Embryonic facial prominence (tissue), 1 donor: ENCODE measurements around the gene ARHGAP40.
"Not testable (repeated sequence)": the region's sequence is repeated elsewhere in the genome, so short reads cannot be mapped to it uniquely, and the experiment has no call there.

Experiments used
- DNase-seq: peaks from one replicate; pipeline ENCODE4 v3.0.0-alpha.2; 2016; ENCODE audit errors: extremely low spot score

The ARHGAP40 gene

DNA sequence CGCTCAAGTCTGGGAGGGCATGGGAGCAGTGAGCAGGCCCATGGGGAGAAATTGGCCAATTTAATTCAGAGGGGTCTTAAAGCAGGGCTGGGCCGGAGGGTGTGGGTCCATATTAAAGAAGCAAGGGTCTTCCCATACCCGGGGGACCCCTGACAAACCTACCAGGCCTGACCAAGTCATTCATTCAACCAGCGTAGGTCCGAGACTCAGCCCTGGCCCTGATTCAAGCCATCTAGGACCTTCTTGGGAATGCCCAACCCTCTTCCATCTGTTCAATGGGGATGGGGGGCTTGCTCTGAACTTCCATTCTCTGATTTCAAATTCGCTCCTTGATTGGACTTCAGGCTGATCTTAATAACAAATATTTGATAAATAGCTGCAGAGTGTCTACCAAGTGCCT, 13.3 kb upstream of the ARHGAP40 start:
- no peak for DNase-seq

DNA sequence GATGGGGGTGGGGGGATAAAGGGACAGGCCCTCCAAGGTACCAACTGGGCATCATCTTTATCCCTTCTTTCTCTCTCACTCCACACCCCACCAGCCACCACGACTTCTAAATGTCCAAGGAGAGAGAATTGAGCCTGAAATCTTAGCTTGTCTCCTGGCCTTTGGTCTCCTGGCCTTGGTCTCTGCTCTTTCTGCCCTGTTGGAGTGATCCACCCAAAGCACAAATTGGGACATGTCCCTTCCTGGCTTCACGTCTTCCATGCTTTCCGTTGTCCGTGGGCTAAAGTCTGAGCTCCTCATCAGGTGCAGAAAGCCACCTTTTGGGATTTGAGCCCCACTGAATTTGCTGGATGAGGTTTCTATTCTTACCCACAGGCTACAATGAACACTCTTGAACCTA, 12.3 kb upstream of the ARHGAP40 start:
- DNase-seq, result no peak

DNA sequence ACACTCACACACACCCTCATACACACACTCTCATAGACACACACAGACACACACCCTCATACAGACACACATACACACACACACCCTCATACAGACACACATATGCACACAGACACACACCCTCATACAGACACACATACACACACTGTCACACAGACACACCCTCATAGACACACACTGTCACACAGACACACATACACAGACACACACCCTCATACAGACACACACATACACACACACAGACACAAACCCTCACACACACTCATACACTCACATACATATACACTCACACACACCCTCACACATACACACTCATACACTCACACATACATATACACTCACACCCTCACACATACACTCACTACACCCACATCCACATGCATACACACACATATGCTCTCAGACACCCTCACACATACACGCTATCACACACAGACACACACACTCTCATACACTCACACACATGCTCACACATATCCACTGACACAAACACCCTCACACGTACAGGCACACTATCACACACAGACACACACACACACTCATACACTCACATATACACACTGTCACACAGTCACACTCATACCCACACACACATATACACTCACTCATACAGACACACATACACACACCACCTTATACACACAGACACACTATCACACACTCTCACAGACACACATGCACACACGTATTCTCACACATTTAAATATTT, 11.5 kb upstream of the ARHGAP40 start:
- no peak for DNase-seq

DNA sequence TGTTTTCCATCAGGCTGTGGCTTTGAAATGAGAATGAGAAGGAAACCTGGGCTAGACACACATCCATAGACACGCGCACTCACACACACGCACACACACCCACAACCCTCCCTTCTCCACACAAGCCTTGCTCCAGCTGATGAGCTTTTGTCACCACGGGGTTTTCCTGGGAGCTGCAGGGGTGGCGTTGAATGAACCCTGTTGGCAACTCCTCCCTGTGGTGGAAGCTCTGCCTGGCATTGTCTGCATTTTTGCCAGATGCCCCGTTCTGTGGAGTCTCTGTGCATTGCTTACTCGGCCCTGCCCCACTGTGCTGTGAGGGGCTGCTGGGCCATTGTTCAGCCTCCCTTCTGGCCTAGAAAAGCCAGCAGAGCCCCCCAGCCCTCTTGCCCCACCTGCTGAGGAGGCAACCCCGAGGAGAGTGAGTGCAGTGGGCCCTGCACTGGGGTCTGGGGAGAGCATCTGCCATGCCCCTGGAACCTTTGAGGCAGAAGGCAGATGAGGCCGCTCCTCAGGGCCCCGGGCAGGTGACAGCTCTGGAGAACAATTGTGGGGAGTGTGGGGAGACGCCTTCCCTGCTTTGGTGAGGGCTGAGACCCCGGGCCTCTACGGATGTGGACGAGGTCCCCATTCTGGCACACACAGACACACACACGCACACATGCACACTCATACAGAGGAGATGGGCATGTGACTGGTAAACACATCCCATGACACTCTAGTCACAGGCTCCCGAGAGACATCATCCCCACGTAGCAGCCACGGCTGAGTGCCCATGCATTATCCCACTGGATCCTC, 10.7 kb upstream of the ARHGAP40 start:
- no peak for DNase-seq

DNA sequence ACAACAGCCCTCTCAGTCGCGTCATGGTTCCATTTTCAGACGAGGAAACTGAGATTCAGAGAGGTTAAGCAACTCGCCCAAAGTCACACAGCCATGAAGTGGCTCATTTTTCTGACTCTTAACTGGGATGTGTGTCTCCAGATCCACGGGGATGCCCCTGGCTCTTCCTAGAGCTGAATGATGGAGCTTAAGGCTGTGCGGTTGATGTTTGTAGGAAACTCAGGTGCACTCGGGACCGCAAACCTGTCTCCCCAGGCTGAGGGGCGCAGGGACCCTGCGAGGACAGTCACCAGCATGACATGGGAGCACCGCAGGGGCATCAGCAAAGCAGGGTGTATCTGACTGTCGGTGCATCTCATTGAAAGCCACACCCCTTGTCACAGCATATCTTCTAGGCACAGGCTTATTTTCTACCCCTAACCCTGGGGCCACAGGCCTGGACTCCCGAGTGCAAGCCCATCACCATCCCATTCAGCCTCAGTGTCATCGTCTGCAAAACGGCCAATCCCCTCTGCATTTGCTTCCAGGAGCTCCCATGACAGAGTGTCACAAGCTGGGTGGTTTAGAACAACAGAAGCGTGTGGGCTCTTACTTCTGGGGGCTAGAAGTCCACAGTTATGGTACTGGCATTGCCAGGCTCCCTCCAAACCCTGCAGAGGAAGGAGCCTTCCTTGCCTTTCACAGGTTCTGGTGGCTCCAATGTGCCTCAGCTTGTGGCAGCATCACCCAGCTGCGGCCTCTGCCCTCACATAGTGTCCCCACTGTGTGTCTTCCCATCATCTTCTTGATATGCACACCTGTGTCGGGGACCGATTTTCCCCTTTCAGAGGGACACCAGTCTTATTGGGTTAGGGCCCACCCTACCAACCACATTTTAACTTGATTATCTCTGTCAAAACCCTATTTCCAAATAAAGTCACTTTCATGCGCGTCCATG, 9.9 kb upstream of the ARHGAP40 start:
- no peak for DNase-seq

DNA sequence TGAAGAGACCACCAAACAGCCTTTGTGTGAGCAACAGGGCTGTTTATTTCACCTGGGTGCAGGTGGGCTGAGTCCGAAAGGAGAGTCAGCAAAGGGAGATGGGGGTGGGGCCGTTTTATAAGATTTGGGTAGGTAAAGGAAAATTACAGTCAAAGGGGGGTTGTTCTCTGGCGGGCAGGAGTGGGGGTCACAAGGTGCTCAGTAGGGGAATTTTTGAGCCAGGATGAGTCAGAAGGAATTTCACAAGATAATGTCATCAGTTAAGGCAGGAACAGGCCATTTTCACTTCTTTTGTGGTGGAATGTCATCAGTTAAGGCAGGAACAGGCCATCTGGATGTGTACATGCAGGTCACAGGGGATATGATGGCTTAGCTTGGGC, 9.2 kb upstream of the ARHGAP40 start:
- not testable (repeated sequence) for DNase-seq

DNA sequence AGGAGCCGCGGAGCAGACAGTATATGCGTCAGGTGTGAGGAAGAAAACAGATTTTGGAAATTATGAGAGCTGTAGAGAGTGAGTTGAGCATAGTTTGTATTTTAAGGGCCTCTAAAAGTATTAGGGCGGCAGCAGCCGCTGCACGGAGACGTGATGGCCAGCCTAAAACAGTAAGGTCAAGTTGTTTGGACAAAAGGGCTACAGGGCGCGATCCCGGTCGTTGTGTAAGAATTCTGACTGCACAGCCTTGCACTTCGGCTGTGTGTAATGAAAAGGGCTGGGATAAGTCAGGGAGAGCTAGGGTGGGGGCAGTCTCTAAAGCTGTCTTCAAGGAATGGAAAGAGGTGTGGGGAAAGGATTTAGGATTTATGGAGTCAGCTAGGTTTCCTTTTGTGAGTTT, 7.3 kb upstream of the ARHGAP40 start:
- DNase-seq, result not testable (repeated sequence)

DNA sequence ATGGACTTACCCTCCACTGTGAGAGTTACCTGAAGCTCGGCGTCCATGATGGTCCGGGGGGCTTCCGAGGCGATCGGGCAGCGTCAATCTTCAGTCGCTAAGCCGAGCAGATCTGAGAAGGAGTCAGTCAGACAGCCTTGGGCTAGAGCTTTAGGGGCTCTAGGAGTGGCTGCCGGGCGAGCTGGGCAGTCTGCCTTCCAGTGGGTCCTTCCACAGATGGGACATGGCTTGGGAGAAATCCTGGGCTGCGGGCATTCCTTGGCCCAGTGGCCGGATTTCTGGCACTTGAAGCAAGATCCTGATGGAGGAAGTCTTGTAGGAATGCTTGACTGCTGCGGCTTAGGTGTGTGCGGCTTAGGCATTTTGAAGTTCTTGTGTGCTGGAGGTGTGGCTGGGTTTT, 5.7 kb upstream of the ARHGAP40 start:
- not testable (repeated sequence) for DNase-seq

DNA sequence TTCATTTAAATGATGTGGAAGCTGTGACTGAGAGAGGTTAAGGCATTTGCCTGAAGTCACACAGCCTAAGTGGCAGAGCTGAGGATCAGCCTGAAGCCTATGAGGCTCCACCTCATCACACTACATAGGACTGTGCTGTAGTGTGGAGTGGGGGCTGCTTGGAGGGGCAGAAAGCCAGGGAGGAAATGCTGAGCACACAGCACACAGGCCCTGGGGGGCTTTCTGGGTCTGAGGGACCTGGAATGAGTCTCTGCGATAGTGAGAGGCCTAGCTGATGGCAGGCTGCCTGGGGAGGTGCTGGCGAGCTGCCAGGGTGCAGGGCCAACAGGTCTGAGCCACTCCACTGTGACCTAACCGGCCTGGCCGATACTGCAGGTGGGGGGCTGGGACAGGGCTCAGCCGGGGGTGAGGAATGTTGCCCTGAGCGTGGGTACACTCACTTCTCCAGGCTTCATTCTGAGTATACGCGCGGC, 2.2 kb upstream of the ARHGAP40 start:
- no peak for DNase-seq

DNA sequence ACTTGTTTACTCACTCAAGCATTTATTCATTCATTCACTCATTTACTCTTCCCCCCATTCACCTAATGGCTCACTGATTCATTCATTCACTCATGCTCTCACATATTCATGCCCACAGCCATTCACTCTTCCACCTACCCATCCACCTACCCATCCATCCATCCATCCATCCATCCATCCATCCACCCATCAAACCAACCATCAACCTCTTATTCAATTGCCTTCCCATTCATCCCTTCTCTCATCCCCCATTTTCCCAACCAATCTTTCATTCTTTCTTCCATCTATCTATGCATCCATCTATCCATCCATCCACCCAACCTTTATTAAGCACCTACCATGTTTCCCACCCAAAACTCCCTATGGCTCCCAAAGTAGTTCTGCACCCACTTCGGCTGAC, 1.6 kb upstream of the ARHGAP40 start:
- no peak for DNase-seq

DNA sequence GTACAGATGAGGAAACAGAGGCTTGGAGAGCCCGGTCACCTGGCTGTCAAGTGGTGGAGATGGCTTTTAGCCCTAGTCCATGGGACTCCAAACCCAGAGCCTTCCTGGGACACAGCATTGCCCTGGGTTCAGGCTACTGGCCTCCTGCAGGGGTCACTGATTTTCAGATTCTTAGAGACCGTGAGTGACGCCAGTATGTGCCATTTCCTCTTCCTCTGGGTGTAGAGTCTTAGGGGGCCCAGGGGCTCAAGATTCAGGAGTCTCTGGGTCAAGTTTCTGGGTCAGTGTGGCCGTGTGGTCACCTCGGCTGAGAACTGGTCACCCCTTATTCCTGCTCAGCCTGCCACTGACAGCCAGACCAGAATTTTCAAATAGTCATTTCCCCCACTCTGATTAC, 574 bp downstream of the ARHGAP40 start:
- DNase-seq, result no peak

DNA sequence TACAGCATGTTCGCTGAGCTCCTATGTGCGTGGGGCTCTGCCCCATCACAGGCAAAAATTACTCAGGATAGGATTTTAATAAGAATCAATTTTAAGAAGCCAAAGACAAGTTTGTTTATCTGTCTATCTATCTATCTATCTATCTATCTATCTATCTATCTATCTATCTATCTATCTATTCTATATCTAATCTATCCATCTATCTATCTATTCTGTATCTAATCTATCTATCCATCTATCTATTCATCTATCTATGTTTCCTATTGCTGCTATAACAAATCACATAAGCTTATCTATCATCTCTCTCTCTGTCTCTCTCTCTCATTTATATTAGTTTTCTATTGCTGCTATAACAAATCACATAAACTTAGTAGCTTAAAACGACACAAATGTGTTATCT, 1.7 kb downstream of the ARHGAP40 start:
- DNase-seq, result no peak

DNA sequence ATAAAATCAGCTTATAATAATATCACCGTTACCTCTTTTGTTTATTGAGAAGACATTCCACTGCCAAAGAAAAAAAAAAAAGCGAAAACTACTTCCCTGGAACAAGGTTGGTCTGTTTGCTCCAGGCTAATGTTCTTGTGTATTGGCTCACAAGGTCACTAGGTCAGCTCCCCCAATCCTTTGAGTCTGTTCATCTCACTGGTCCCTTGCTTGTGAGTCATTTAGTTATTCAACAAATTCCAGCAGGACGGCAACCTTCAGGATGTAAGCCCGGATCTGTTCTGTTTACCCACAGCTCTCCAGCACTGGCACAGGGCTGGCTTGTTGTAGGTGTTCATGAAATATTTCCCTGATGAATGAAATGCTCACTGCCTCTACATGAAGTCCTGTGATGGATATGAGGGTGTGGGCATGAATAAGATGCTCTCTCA, 3.3 kb downstream of the ARHGAP40 start:
- DNase-seq, result no peak

DNA sequence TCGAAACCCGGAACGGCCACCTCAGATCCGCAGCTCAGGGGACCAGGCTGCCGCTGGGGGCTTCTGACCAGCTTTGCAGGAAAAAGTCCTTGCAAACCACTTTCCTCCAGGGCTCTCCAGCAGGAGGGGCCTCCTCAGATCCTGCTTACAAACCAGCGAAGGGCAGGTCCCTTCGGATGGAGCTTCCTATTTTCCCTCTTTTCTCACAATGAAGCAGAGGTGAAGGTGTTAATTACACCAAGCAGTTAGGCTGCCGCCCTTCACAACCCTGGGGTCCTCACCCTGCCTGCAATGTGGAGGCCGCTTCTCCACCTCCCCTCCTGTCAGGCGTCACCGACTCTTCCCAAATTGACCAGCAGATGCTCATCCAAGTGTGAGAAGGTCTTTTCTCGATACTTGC, 5.7 kb downstream of the ARHGAP40 start:
- no peak for DNase-seq

DNA sequence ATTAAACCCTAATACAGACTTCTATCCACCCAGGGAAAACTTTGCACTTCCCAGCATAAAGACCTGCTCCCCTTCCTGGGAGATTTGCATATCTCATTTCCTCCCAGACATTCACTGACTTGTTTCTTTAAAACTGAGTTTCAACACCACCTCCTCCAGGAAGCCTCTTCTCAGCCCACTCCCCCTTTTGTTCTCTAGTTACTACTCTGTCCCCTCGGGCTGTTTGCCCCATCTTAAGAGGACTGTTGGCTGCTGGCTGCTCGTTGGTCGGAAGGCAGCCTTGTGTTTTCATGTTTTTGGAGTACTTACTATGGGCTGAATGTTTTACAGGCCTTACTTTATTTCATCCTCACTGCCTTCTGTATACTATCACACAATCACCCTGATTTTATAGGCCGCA, 6.6 kb downstream of the ARHGAP40 start:
- DNase-seq, result no peak

DNA sequence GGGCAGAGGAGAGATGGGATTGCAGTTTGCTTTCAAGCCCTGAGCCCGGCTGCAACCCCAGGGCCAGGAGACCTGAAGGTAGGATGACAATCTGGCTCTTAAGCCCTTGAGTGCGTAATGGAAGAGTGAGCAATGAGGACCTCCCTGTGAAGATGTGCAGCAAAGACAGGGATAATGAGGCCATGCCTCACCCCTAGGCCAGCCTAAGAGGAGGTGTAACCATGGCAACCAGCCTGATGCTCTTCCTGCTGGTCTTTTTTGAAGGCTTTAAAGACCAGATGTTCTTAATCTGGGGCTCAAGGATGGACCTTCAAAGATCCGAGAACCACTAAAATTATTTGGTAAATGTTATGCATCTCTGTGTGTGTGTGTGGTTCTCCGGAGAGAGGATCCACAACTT, 8.2 kb downstream of the ARHGAP40 start:
- no peak for DNase-seq

DNA sequence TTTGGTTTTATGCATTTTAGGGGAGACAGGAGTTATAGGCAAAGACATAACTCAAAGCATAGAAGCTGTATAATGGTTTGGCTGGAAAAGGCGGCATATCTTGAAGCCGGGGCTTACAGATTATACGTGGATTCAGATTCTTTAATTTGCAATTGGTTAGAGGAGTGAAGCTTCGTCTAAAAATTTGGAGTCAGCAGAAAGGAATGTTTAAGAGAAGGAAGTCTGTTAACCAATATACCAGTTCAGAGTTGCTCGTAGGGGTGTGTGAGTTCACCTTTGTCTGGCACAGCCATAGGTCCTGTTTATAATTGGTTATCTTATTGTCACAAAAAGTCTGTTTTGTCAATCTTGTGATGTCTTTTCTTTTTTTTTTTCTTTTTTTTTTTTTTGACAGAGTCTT, 8.9 kb downstream of the ARHGAP40 start:
- DNase-seq, result no peak

DNA sequence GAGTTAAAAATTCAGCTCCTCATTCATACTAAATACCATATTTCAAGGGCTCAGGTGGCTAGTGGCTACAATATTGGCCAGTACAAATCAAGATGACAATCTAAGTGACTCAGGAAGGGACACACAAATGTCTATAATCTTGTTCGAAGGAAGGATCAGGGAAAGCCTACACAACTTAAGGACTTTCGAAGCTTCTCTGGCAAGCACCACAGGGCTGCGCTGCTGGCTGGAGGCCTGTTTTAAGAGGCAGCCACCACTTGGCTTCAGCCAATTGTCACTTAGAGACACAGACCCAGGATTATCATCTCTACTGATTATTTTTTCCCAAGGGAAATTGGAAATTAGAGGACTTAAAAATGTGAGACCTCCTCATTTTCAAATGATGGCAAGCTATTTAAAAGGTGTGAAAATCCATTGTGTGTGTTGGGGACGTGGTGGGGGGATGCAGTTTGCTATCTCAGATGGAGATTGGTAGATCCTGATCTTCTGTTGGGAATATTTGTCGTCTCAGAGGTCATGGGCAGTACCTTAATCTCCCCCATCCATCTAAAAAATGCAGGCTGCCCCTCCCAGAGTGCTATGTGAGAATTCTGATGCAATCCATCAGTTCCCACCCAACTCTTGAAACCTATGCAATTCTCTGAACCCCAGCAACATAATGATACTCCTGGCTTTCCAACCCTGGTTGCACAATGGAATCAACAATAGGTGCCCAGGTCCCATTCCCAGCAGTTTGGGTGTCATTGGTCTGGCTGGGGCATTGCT, 11.3 kb downstream of the ARHGAP40 start:
- DNase-seq, result no peak

DNA sequence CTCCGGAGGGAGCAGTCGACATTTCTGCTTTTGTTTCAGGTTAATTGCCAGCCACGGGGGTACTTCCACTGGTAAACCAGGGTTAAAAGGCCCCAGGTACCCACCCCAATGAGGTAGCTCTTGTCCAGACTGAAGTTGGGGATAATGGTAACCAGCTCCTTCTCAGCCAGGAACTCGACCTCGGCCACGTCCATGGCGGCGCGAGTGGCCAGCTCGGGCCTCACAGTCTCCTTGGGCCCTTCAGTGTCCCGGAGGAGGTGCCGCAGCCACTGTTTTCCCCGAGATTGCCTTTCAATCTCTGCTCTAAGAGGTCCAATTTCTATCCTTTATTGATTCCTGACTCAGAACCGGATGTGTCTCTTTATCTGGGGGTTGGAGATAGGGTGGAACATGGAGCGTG, 13.7 kb downstream of the ARHGAP40 start:
- DNase-seq, result no peak

DNA sequence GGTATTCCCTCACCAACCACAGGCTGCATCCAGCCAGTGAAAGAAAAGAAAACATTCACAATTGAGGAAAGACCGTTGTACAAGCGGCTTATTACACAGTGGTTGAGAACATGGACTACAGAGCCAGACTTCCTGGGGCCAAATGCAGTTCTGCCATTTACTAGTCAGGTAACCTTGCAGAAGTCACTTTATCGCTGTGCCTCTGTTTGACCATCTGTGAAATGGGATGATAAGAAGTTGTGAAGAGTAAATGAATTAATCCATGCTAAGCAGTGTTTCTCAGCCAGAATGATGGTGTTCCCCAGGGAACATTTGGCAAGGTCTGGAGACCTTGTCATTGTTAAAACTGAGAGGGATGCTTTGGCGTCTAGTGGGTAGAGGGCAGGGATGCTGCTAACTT, 14.8 kb downstream of the ARHGAP40 start:
- no peak for DNase-seq

DNA sequence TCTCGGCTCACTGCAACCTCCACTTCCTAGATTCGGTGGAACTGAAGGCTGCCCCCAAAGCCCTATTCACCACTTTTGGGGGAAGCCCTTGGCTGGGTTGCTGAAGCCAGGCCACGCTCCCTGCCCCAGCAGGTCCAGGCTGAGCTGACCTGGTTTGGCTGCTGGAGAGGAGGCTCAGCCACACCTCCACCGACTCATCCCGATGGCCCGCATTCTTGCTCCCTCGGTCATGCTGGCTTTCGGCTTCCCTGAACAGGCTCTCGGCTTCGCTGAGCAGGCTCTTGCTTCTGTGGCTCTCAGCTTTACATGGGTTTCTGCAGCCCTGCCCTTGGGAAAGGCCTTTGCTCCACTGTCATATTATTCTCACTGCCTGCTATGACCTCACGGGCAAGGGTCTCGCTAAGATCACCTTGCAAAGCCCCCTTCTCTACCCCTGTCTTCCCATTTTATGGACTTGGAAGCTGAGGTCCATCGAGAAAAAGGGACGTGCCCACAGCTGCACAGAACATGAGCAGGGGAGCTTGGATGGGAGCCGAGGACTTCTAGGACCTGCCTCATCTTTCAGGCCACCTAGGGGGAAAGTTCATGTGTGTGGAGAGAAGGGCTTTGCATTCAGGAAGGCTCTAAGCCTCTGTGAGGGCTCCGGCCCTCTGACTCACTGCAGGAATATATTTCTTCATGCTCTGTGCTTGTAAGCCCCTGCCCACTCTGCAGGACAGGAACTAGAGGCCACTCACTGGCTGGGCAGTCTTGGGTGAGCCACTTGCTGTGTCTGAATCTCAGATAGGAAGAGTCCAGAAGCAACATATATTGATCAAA, 15.6 kb downstream of the ARHGAP40 start:
- DNase-seq, result no peak
